Uterus (tissue), 4 donors: ENCODE measurements around the gene OXCT1. TPM values are rescaled to one million over a fixed set of nuclear protein-coding genes. Genes with fewer than 3 reads are reported as not detected.

Source experiments
- DNase-seq, 2 donors: peaks; one replicate each; pipeline ENCODE4 v3.0.0-alpha.2; 2019 to 2020
- H3K27ac ChIP-seq, 2 donors: fragments of 200-600 bp; sonication (generic); 1 replicate in 1 of 2; 2 replicates in 1 of 2; pipeline ENCODE4 v1.5.1; 2016 to 2018
- H3K27me3 ChIP-seq, 2 donors: fragments of 200-600 bp; sonication (generic); one replicate each; pipeline ENCODE4 v1.5.1; 2018 to 2019; ENCODE audit warnings: control low read depth in 1 of 2
- H3K36me3 ChIP-seq, 2 donors: fragments of 200-600 bp; sonication (generic); one replicate each; pipeline ENCODE4 v1.5.1; 2019; ENCODE audit warnings: control low read depth in 1 of 2
- H3K4me1 ChIP-seq, 2 donors: fragments of 200-600 bp; sonication (generic); one replicate each; pipeline ENCODE4 v1.5.1; 2018 to 2019; ENCODE audit warnings: control low read depth in 1 of 2
- H3K4me3 ChIP-seq, 2 donors: fragments of 200-600 bp; sonication (generic); 1 replicate in 1 of 2; 2 replicates in 1 of 2; pipeline ENCODE4 v1.5.1; 2018 to 2019; ENCODE audit warnings: mild to moderate bottlenecking in 1 of 2
- H3K9me3 ChIP-seq, 2 donors: fragments of 200-600 bp; sonication (generic); one replicate each; pipeline ENCODE4 v1.5.1; 2019; ENCODE audit warnings: control low read depth in 1 of 2
- POLR2A ChIP-seq, 2 donors: fragments of 450-650 bp; IDR thresholded peaks; one replicate each; pipeline ENCODE4 v1.6.1; 2016; ENCODE audit warnings: antibody characterized with exemption in 2 of 2, mild to moderate bottlenecking in 1 of 2, moderate library complexity in 1 of 2
- intact Hi-C: fragments of 100-400 bp; cut with DNase I; formaldehyde crosslinking; loops from one replicate; pipeline ENCODE4 v1.15.1; 2023; ENCODE audit warnings: low total_unique reads
- total RNA-seq, 4 donors: library from RNA; depleted of rRNA in 3 of 4; stranded (reverse); fragments of >200 nt in 3 of 4; gene quantifications; one replicate each; pipeline versions ENCODE4 v1.1.0 to v1.2.4, GENCODE V29; 2014 to 2023
- TF ChIP-seq, protein P1 (sequence below), 4 experiments: fragments of 200-600 bp in 2 of 4; fragments of 450-650 bp in 2 of 4; sonication (generic) in 2 of 4; IDR thresholded peaks; one replicate each; pipeline ENCODE4 v1.5.1; 2016 to 2019; ENCODE audit warnings: antibody characterized with exemption in 4 of 4, mild to moderate bottlenecking in 2 of 4, moderate library complexity in 1 of 4
- donor health status: DM: yes; HTN: yes; CAD: no.

OXCT1 gene
- total RNA-seq, 4 donors from 2014 or later = 11.2 to 37.3 (median 27.0) TPM

DNA sequence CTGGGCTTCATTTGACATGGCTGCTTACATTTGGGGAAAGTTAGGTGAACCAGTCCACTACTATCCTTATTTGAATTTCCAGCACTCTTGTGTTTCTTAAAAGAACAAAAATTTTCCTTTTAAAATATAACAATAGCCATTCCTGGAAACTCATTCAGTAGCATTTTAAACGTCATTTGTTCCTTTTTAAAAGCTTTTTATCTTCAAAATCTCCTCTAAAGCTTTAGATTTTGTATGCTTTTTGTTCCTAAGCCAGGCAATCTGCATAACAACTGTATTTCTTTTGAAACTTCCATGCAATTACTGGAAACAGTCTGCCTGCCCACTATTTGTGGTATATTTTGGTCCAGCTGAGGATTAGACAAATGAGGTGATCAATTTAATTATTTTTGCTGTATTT, 187.6 kb downstream of the OXCT1 start:
- Histone ChIP-seq H3K9me3 (no peaks in the 10 kb centered on the region), H3K4me3 (no peak overlapping the region), H3K4me1 (no peaks in the 10 kb centered on the region), H3K27me3 (no peaks in the 10 kb centered on the region), H3K36me3 (no peaks in the 10 kb centered on the region), H3K27ac (no peak overlapping the region)
- no peak for DNase-seq
- intact Hi-C loops = no loop called here
- no peak for TF ChIP-seq POLR2A (IDR thresholded peaks at IDR 0.05)
- TF ChIP-seq, protein P1, sequence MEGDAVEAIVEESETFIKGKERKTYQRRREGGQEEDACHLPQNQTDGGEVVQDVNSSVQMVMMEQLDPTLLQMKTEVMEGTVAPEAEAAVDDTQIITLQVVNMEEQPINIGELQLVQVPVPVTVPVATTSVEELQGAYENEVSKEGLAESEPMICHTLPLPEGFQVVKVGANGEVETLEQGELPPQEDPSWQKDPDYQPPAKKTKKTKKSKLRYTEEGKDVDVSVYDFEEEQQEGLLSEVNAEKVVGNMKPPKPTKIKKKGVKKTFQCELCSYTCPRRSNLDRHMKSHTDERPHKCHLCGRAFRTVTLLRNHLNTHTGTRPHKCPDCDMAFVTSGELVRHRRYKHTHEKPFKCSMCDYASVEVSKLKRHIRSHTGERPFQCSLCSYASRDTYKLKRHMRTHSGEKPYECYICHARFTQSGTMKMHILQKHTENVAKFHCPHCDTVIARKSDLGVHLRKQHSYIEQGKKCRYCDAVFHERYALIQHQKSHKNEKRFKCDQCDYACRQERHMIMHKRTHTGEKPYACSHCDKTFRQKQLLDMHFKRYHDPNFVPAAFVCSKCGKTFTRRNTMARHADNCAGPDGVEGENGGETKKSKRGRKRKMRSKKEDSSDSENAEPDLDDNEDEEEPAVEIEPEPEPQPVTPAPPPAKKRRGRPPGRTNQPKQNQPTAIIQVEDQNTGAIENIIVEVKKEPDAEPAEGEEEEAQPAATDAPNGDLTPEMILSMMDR (IDR thresholded peaks at IDR 0.05) = no peak

DNA sequence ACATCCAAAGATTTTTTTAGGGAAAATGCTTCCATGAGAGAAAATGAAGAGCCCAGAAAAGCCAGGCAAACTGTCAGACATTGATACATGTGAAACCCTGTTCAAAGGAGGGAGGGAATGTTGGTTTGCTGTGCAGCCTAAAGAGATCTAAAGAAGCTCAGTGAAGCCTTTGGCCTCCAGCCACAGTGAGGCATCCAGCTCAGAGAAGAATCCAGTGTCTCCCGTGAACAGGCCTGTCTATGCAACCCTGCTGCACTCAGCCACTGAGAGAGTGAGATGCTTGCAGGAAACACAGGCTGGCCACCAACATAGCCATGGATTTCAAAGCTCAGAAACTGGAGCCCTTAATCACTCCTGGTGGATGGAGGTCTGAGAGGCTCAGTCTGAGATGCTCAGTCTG, 188.4 kb downstream of the OXCT1 start:
- no peaks in the 10 kb centered on the region for H3K9me3 ChIP-seq
- no peak overlapping the region for H3K4me3 ChIP-seq
- H3K4me1 ChIP-seq = no peaks in the 10 kb centered on the region
- no peak overlapping the region for H3K27ac ChIP-seq
- TF ChIP-seq, protein P1 (IDR thresholded peaks at IDR 0.05) = no peak
- TF ChIP-seq POLR2A (IDR thresholded peaks at IDR 0.05) = no peak
- no peak for DNase-seq
- intact Hi-C loops = no loop called here
- H3K27me3 ChIP-seq = no peaks in the 10 kb centered on the region
- H3K36me3 ChIP-seq = no peaks in the 10 kb centered on the region

Other genes starting within 250 kb of the OXCT1 start
- gene RIMOC1, start 33.9 kb upstream of the OXCT1 start, total RNA-seq = 10 to 100 TPM in 3 of 4 donors, 1 to 10 TPM in 1; 9.2 to 23.8 (median 22.6) TPM
- 10 to 100 TPM in 3 of 4 donors, under 1 TPM in 1; 0.59 to 21.8 (median 15.5) TPM for gene FBXO4, start 54.9 kb upstream of the OXCT1 start, total RNA-seq